ENCODE measurements around the gene SFI1. TPM values are rescaled to one million over a fixed set of nuclear protein-coding genes. Genes with fewer than 3 reads are reported as not detected.
A peak's percentile ranks its signal among the peaks of the same experiment; 100 is the strongest.

Gene SFI1
- total RNA-seq, 4 donors from 2014 or later: 31.1 to 57.6 (median 43.1) TPM

DNA sequence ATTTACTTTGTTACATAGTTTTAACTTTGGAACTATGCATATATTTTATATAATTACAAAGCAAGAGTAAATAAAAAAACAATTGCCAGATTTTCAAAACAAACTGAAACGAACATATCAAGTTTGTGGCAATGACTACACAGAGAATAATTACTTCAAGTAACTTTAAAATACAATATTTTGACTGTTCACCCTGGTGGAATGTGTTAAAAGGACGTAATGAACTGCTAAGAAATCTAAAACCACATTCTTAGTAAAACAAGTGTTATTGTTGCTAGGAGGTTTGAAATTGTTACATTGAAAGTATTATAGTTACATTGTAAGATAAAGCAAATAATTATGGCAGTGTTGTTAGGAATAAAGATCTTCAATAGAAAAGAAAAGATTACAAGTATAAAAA is 71.4 kb downstream of the SFI1 start:
- no peaks in the 10 kb centered on the region for H3K27me3 ChIP-seq
- DNase-seq: no peak
- no peaks in the 10 kb centered on the region for H3K36me3 ChIP-seq
- no peaks in the 10 kb centered on the region for H3K9me3 ChIP-seq
- H3K4me3 ChIP-seq (replicated peaks in 1 of 3): no peak overlapping the region
- WGBS, 2 donors: 82 to 83% methylated on average over 2 of the region's 2 CpGs
- no peak overlapping the region for H3K27ac ChIP-seq
- intact Hi-C loops (cut with DNase I): no loop called here
- TF ChIP-seq CTCF (IDR thresholded peaks at IDR 0.05) (no peak), POLR2A (IDR thresholded peaks at IDR 0.05) (no peak)
- H3K4me1 ChIP-seq: no peaks in the 10 kb centered on the region

GRCh38 chr22:31569126-31569525 is 72.8 kb downstream of the SFI1 start:
- no peak for TF ChIP-seq POLR2A (IDR thresholded peaks at IDR 0.05)
- TF ChIP-seq CTCF (IDR thresholded peaks at IDR 0.05): no peak
- WGBS, 2 donors: 84 to 100% methylated on average over 1 of the region's 1 CpG
- intact Hi-C loops (cut with DNase I): no loop called here

GRCh38 chr22:31572939-31573338 is 76.6 kb downstream of the SFI1 start:
- DNase-seq: no peak
- Histone ChIP-seq H3K4me1 (no peaks in the 10 kb centered on the region), H3K9me3 (no peaks in the 10 kb centered on the region), H3K4me3 (replicated peaks in 1 of 3) (no peak overlapping the region), H3K27ac (no peak overlapping the region), H3K27me3 (no peaks in the 10 kb centered on the region), H3K36me3 (peaks cover 0 to 9% of the 10 kb centered on the region in 2 donors)
- 90 to 95% methylated on average over 5 of the region's 5 CpGs for WGBS, 2 donors
- TF ChIP-seq CTCF (IDR thresholded peaks at IDR 0.05) (no peak), POLR2A (IDR thresholded peaks at IDR 0.05) (no peak)
- intact Hi-C loops (cut with DNase I): no loop called here

More at GRCh38 chr22:31569126-31569525, 72.8 kb downstream of the SFI1 start:
- no peaks in the 10 kb centered on the region for H3K4me1 ChIP-seq
- H3K27ac ChIP-seq: no peak overlapping the region
- no peak overlapping the region for H3K4me3 ChIP-seq (replicated peaks in 1 of 3)
- DNase-seq: no peak
- H3K27me3 ChIP-seq: no peaks in the 10 kb centered on the region
- no peaks in the 10 kb centered on the region for H3K9me3 ChIP-seq
- no peaks in the 10 kb centered on the region for H3K36me3 ChIP-seq

DNA sequence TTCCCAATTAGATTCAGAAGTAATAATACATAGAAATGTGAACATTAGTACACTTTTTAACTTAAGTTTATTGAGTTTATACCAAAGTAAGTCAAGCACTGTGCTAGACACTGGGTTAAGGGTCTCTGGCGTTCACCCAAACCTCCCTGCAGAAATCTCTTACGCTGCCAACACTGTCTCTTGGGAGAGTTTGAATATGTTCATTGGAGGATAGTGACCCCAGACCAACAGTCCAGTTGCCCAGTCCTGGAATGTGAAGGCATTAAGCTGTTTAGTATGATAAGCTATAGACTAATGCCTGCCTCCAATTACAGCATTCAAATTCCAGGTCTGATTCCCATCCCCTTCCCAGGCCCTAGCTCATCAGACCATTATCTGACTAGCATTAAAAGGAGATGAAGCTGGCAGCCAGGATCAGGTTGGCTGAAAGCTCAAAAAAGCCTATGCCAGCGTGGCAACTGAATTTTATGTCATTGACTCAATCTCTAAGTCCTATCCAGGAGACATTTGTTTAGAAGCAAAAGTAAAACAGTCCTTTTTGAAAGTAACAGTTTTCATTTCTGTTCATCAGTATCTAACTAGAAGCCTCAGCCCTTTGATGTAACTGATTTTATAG is 77.8 kb downstream of the SFI1 start:
- intact Hi-C loops (cut with DNase I): no loop called here
- Histone ChIP-seq H3K4me1 (no peaks in the 10 kb centered on the region), H3K27ac (no peak overlapping the region), H3K27me3 (no peaks in the 10 kb centered on the region), H3K9me3 (no peaks in the 10 kb centered on the region), H3K36me3 (peaks cover 0 to 9% of the 10 kb centered on the region in 2 donors), H3K4me3 (replicated peaks in 1 of 3) (no peak overlapping the region)
- TF ChIP-seq CTCF (IDR thresholded peaks at IDR 0.05): no peak
- no peak for TF ChIP-seq POLR2A (IDR thresholded peaks at IDR 0.05)
- DNase-seq: peak in 1 of 2 donors; percentile 18
- 71 to 81% methylated on average over 3 of the region's 3 CpGs for WGBS, 2 donors

DNA sequence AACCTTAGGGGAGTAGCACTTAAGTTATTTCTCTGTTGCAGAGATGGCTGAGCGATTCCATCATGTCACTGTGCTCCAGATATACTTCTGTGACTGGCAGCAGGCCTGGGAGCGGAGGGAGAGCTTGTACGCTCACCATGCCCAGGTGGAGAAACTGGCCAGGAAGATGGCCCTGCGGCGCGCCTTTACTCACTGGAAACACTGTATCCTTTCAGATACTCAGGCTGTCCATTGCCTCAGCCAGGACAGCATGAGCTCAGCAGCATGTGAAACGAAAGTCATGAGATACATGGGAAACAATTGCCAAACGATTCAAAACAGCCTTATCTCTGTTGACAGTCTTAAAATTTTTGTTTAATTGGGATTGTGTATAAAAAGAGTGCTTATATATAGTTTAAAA is 78.9 kb downstream of the SFI1 start:
- no peaks in the 10 kb centered on the region for H3K9me3 ChIP-seq
- DNase-seq: no peak
- H3K27ac ChIP-seq: no peak overlapping the region
- intact Hi-C loops (cut with DNase I): no loop called here
- 95 to 97% methylated on average over 8 of the region's 8 CpGs for WGBS, 2 donors
- H3K4me1 ChIP-seq: no peaks in the 10 kb centered on the region
- peaks cover 0 to 9% of the 10 kb centered on the region in 2 donors for H3K36me3 ChIP-seq
- H3K4me3 ChIP-seq (replicated peaks in 1 of 3): no peak overlapping the region
- TF ChIP-seq CTCF (IDR thresholded peaks at IDR 0.05) (no peak), POLR2A (IDR thresholded peaks at IDR 0.05) (no peak)
- H3K27me3 ChIP-seq: no peaks in the 10 kb centered on the region

Data from thyroid gland (tissue), 4 donors.